Lower leg skin (tissue), 4 donors: ENCODE results near the gene DNAH11. TPM values are rescaled to one million over a fixed set of nuclear protein-coding genes. Genes with fewer than 3 reads are reported as not detected.

Experiments used
- DNase-seq, 2 donors: peaks; one replicate each; pipeline ENCODE4 v3.0.0-alpha.2; 2019; ENCODE audit warnings: low spot score in 2 of 2
- H3K4me3 ChIP-seq: fragments of 200-600 bp; sonication (generic); 2 replicates; pipeline ENCODE4 v1.5.1; 2017; ENCODE audit warnings: mild to moderate bottlenecking, low read depth; ENCODE audit not compliant: poor library complexity, severe bottlenecking
- POLR2A ChIP-seq, 2 donors: fragments of 450-650 bp; IDR thresholded peaks; one replicate each; pipeline ENCODE4 v1.6.1; 2016 to 2017; ENCODE audit warnings: antibody characterized with exemption in 2 of 2, mild to moderate bottlenecking in 1 of 2, moderate library complexity in 1 of 2
- WGBS, 2 donors: methylation state at CpG; one replicate each; pipeline ENCODE4 v1.1.5; 2018; 5-methylcytosine and 5-hydroxymethylcytosine counted together
- intact Hi-C: fragments of 100-400 bp; cut with DNase I; formaldehyde crosslinking; loops from one replicate; pipeline ENCODE4 v1.15.0; 2023; ENCODE audit warnings: low total_unique reads
- total RNA-seq, 4 donors: library from RNA; depleted of rRNA; stranded (reverse); fragments of >200 nt; gene quantifications; one replicate each; pipeline ENCODE4 v1.1.0, GENCODE V29; 2016
- TF ChIP-seq, protein P1 (sequence below), 3 donors: fragments of 450-650 bp; IDR thresholded peaks; one replicate each; pipeline ENCODE4 v1.5.1; 2016; ENCODE audit warnings: antibody characterized with exemption in 3 of 3, mild to moderate bottlenecking in 3 of 3, moderate library complexity in 2 of 3

DNAH11 gene
- total RNA-seq, 4 donors from 2014 or later = 0.88 to 10.0 (median 4.1) TPM

DNA sequence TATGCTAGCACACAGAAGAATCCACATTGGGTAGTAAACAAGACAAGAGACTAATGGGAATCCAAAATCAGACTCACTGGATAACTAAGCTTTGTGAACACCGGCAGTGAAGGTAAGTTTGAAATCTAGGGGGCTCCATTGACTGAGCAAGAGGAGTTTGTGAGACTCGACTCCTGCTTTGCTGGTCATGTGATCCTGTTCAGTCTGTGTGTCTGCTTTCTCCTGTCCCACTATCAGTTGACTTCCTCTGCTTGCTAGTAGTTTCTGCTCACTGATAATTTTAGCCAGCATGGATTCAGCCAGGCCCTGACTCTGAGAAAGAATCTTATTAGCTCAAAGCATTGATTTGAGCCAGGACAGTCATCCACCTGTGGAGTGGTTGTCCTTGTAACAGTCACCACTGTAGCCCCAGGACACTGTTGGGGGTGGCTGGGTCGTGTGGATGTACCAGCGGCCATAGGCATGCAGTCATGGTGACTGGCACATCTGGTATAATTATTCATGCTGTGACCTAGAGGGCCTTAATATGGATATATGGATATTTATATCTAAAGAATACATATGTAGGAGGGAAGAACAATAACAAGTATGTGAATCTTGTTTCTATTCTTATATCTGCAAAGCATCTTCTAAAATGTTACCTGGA, 44.4 kb downstream of the DNAH11 start:
- WGBS, 2 donors = 74 to 78% methylated on average over 4 of the region's 4 CpGs
- no peak for DNase-seq
- no peak overlapping the region for H3K4me3 ChIP-seq
- intact Hi-C loops = no loop called here
- no peak for TF ChIP-seq POLR2A (IDR thresholded peaks at IDR 0.05)
- TF ChIP-seq, protein P1, sequence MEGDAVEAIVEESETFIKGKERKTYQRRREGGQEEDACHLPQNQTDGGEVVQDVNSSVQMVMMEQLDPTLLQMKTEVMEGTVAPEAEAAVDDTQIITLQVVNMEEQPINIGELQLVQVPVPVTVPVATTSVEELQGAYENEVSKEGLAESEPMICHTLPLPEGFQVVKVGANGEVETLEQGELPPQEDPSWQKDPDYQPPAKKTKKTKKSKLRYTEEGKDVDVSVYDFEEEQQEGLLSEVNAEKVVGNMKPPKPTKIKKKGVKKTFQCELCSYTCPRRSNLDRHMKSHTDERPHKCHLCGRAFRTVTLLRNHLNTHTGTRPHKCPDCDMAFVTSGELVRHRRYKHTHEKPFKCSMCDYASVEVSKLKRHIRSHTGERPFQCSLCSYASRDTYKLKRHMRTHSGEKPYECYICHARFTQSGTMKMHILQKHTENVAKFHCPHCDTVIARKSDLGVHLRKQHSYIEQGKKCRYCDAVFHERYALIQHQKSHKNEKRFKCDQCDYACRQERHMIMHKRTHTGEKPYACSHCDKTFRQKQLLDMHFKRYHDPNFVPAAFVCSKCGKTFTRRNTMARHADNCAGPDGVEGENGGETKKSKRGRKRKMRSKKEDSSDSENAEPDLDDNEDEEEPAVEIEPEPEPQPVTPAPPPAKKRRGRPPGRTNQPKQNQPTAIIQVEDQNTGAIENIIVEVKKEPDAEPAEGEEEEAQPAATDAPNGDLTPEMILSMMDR (IDR thresholded peaks at IDR 0.05) = no peak

DNA sequence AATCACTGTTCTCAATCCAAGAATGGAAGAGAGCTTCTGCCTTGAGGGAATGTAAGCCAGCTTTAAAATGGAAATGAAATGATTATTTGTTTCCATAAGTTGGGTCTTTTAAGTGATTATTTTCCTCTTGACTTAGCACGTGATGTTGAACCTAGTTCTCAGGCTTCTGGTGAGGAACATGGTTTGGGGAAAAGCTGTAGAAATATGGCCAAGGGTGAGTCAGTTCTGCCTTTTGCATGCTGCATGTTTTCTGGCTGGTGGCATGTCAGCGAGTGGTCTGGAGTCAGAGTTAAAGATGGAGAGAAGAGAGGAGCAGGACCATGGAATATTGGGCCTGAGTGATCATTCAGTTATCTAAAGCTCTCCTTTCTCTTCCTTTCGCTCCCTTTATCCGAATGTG, 54.0 kb downstream of the DNAH11 start:
- whole genome bisulfite sequencing, 2 donors = 79 to 85% methylated on average over 4 of the region's 4 CpGs
- DNase-seq = no peak
- no peak for TF ChIP-seq POLR2A (IDR thresholded peaks at IDR 0.05)
- TF ChIP-seq, protein P1 (IDR thresholded peaks at IDR 0.05) = no peak
- intact Hi-C loops = no loop called here
- no peak overlapping the region for H3K4me3 ChIP-seq

DNA sequence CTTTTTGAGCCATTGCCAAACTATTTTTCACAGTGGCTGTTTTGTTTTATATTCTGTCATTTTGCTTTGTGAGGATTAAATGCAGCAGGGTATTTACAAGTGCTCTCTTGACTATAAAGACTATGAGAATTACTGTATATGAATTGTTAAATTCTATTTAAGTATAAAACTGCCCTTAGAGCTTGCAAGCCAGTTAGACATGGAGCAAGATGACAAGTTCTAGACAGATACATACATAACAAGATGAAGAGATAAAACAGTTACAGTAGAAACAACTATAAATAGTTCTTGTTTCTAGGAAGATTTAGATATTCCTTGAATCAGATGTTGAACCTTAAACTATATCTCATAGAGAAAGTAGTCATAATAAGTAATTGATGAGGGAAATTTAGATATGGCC, 60.6 kb downstream of the DNAH11 start:
- intact Hi-C loops = no loop called here
- TF ChIP-seq, protein P1 (IDR thresholded peaks at IDR 0.05) = no peak
- TF ChIP-seq POLR2A (IDR thresholded peaks at IDR 0.05) = no peak
- DNase-seq = no peak
- no peak overlapping the region for H3K4me3 ChIP-seq

DNA sequence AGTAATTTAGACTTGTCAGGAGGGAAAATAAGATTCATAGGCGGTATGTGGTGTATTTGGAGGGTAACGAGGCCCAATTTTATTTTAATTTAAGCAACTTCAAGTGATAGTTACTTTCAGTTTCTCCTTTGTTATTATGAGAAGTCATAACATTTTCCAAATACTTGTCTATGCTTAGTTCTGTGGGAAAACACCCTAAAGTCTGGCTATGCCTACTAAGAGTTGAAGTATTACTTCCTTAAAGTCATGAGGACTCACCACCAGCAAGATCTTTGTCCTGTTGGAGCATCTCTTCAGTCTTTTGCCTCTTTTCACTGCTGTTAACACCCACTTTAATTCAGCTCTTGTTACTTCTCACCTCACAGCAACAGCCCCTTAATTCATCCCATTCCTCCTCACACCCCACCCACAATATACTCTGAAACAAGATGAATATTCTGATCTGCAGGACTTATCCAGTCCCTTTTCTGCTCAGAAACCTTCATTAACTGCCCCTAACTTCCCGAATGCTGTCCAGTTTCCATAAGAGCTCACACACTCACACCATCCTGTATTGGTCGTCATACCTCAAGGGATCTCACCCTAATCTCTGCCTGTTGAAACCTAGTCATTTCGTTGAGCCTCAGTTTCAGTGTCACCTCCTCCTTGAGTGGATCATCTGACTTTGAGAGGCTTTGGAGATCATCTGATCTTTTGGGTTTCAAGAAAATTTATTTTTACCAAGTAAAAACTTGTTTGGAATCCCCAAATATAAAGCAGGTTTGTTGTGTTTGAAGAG, 61.3 kb downstream of the DNAH11 start:
- 73 to 82% methylated on average over 5 of the region's 5 CpGs for WGBS, 2 donors
- no peak for TF ChIP-seq POLR2A (IDR thresholded peaks at IDR 0.05)
- TF ChIP-seq, protein P1 (IDR thresholded peaks at IDR 0.05) = no peak
- DNase-seq = no peak
- H3K4me3 ChIP-seq = no peak overlapping the region
- intact Hi-C loops = no loop called here

DNA sequence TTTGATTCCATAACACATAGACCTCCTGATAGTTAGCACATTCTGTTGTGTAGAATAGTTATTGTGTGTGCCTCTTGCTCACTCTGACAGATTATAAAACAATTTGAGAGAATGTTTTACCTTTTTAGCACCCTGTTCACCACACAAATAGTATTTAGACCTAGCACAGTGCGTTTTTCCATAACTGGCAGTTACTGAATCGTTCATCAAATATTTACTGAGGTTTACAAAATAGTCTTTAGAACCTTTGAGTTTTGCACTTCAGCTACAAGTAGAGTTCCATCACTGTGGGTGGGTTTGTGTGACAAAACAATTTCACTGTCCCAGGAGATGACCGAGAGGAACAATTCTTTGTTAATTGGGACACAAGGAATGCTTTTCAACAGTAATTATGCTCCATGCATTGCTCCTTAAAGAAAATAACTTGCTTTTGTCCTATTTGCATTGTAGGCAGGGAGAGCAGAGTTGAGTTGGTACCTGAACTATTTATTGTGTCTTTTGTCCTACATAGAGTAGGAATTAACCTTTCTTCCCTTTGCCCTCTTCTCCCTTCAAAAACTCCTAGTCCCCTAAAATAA, 62.3 kb downstream of the DNAH11 start:
- no peak for DNase-seq
- TF ChIP-seq, protein P1 (IDR thresholded peaks at IDR 0.05) = no peak
- TF ChIP-seq POLR2A (IDR thresholded peaks at IDR 0.05) = no peak
- intact Hi-C loops = no loop called here
- 71 to 79% methylated on average over 3 of the region's 3 CpGs for whole genome bisulfite sequencing, 2 donors
- H3K4me3 ChIP-seq = no peak overlapping the region
